UCSD-AML1 (cell line): ENCODE data around the gene BCL7B.
"Not testable (repeated sequence)": the region's sequence is repeated elsewhere in the genome, so short reads cannot be mapped to it uniquely, and the experiment has no call there.

Experiments
- DNase-seq: peaks from one replicate; lab custom pipeline; 2025; ENCODE audit not compliant: unreplicated experiment; lab: John Stamatoyannopoulos, UW

BCL7B gene

GRCh38 chr7:73573276-73573675, 15.8 kb upstream of the BCL7B start:
- DNase-seq = no peak

GRCh38 chr7:73572767-73573186, 15.3 kb upstream of the BCL7B start:
- no peak for DNase-seq

GRCh38 chr7:73570977-73571376, 13.5 kb upstream of the BCL7B start:
- DNase-seq = no peak

GRCh38 chr7:73570521-73570920, 13.0 kb upstream of the BCL7B start:
- DNase-seq = no peak

GRCh38 chr7:73569042-73569608, 11.6 kb upstream of the BCL7B start:
- no peak for DNase-seq

- no peak for DNase-seq
Measured at GRCh38 chr7:73567846-73568685, 10.6 kb upstream of the BCL7B start.

GRCh38 chr7:73567140-73567539, 9.7 kb upstream of the BCL7B start:
- DNase-seq = no peak

GRCh38 chr7:73566431-73566830, 8.9 kb upstream of the BCL7B start:
- not testable (repeated sequence) for DNase-seq

GRCh38 chr7:73565675-73566340, 8.3 kb upstream of the BCL7B start:
- DNase-seq = no peak

GRCh38 chr7:73560109-73560835, 2.8 kb upstream of the BCL7B start:
- no peak for DNase-seq

GRCh38 chr7:73557108-73557396, 438 bp downstream of the BCL7B start:
- peak; percentile 89 for DNase-seq

GRCh38 chr7:73556208-73557107, 1.0 kb downstream of the BCL7B start:
- no peak for DNase-seq

- DNase-seq = no peak
Measured at GRCh38 chr7:73555411-73555982, 2.0 kb downstream of the BCL7B start.

- not testable (repeated sequence) for DNase-seq
Measured at GRCh38 chr7:73550093-73550492, 7.4 kb downstream of the BCL7B start.

- no peak for DNase-seq
Measured at GRCh38 chr7:73549176-73549575, 8.3 kb downstream of the BCL7B start.

GRCh38 chr7:73547841-73548240, 9.6 kb downstream of the BCL7B start:
- no peak for DNase-seq

GRCh38 chr7:73544678-73545077, 12.8 kb downstream of the BCL7B start:
- no peak for DNase-seq

- no peak for DNase-seq
Measured at GRCh38 chr7:73541722-73542121, 15.8 kb downstream of the BCL7B start.

GRCh38 chr7:73539709-73540108, 17.8 kb downstream of the BCL7B start:
- no peak for DNase-seq

- DNase-seq = not testable (repeated sequence)
Measured at GRCh38 chr7:73538510-73538909, 19.0 kb downstream of the BCL7B start.
